Adrenal gland (tissue), 5 donors: Measurements from ENCODE around the gene ZNF248.

Experiments
- POLR2A ChIP-seq, 2 donors: fragments of 450-650 bp; IDR thresholded peaks; one replicate each; pipeline ENCODE4 v1.6.1; 2017; ENCODE audit warnings: antibody characterized with exemption in 2 of 2, mild to moderate bottlenecking in 2 of 2, moderate library complexity in 1 of 2
- TF ChIP-seq, protein P1 (sequence below), 6 experiments: fragments of 450-650 bp in 4 of 6; fragments of 200-600 bp in 2 of 6; sonication (generic) in 1 of 6; IDR thresholded peaks; 1 replicate in 5 of 6; 2 replicates in 1 of 6; pipeline versions ENCODE4 v1.5.1 to v1.8.0; 2016 to 2021; ENCODE audit warnings: antibody characterized with exemption in 6 of 6, mild to moderate bottlenecking in 2 of 6, moderate library complexity in 1 of 6
- donor health status: DM: no; HTN: no; CAD: no.

DNA sequence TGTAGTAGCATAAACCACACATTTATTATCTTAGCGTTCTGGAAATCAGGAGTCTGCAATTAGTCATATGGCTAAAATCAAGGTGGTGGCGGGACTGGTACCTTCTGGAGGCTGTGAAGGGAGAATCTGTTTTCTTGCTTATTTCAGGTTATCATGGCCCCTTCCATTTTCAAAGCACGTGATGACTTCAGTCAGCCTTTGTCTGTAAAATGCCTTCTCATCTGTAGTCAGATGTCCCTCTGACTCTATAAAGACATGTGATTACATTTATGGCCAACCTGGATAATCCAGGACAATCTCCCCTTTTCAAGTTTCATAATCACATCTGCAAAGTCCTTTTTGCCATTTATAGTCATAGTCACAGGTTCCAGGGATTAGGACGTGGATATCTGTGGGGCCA lies 15.5 kb upstream of the ZNF248 start:
- TF ChIP-seq, protein P1, sequence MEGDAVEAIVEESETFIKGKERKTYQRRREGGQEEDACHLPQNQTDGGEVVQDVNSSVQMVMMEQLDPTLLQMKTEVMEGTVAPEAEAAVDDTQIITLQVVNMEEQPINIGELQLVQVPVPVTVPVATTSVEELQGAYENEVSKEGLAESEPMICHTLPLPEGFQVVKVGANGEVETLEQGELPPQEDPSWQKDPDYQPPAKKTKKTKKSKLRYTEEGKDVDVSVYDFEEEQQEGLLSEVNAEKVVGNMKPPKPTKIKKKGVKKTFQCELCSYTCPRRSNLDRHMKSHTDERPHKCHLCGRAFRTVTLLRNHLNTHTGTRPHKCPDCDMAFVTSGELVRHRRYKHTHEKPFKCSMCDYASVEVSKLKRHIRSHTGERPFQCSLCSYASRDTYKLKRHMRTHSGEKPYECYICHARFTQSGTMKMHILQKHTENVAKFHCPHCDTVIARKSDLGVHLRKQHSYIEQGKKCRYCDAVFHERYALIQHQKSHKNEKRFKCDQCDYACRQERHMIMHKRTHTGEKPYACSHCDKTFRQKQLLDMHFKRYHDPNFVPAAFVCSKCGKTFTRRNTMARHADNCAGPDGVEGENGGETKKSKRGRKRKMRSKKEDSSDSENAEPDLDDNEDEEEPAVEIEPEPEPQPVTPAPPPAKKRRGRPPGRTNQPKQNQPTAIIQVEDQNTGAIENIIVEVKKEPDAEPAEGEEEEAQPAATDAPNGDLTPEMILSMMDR (IDR thresholded peaks at IDR 0.05), result no peak
- TF ChIP-seq POLR2A (IDR thresholded peaks at IDR 0.05), result no peak
